Liver (tissue), 9 donors: Measurements from ENCODE around the gene NFAT5. TPM values are rescaled to one million over a fixed set of nuclear protein-coding genes. Genes with fewer than 3 reads are reported as not detected.

Experiments
- DNase-seq: peaks from one replicate; pipeline ENCODE4 v3.0.0-alpha.2; 2017; ENCODE audit warnings: low spot score
- H3K27ac ChIP-seq, 2 donors: one replicate each; pipeline ENCODE4 v1.7.0; 2013; ENCODE audit warnings: inconsistent platforms in 2 of 2, low read length in 2 of 2, control low read depth in 1 of 2, low read depth in 1 of 2, mild to moderate bottlenecking in 1 of 2
- H3K27me3 ChIP-seq, 4 donors: one replicate each; pipeline versions ENCODE4 v1.6.1 to v1.7.0; 2013; ENCODE audit warnings: low read length in 3 of 4, inconsistent platforms in 1 of 4, mild to moderate bottlenecking in 1 of 4, moderate library complexity in 1 of 4; ENCODE audit not compliant: control insufficient read depth in 4 of 4, insufficient read depth in 4 of 4
- H3K36me3 ChIP-seq, 4 donors: one replicate each; pipeline versions ENCODE4 v1.6.1 to v1.7.0; 2013; ENCODE audit warnings: low read length in 3 of 4, mild to moderate bottlenecking in 3 of 4, low read depth in 1 of 4, moderate library complexity in 1 of 4; ENCODE audit not compliant: control insufficient read depth in 4 of 4, insufficient read depth in 3 of 4
- H3K4me1 ChIP-seq, 4 donors: one replicate each; pipeline versions ENCODE4 v1.6.1 to v1.7.0; 2013; ENCODE audit warnings: low read length in 3 of 4, mild to moderate bottlenecking in 3 of 4, moderate library complexity in 1 of 4; ENCODE audit not compliant: control insufficient read depth in 4 of 4, insufficient read depth in 4 of 4
- H3K4me3 ChIP-seq, 3 donors: one replicate each; pipeline versions ENCODE4 v1.6.1 to v1.7.0; 2013; ENCODE audit warnings: low read length in 3 of 3, control low read depth in 1 of 3, low read depth in 1 of 3, mild to moderate bottlenecking in 1 of 3
- H3K9ac ChIP-seq, 2 donors: one replicate each; pipeline ENCODE4 v1.7.0; 2013; ENCODE audit warnings: low read length in 2 of 2, mild to moderate bottlenecking in 2 of 2, moderate library complexity in 2 of 2, control low read depth in 1 of 2, low read depth in 1 of 2
- H3K9me3 ChIP-seq, 4 donors: one replicate each; pipeline versions ENCODE4 v1.6.1 to v1.7.0; 2013; ENCODE audit warnings: low read length in 3 of 4; ENCODE audit not compliant: control insufficient read depth in 4 of 4
- EGR1 ChIP-seq, 2 donors: IDR thresholded peaks; 2 replicates each; pipeline ENCODE4 v1.6.1; 2016 to 2018; ENCODE audit warnings: antibody characterized with exemption in 2 of 2, low read depth in 2 of 2
- FOXA1 ChIP-seq: IDR thresholded peaks from 2 replicates; pipeline ENCODE4 v1.6.1; 2016; ENCODE audit warnings: antibody characterized with exemption
- FOXA2 ChIP-seq: IDR thresholded peaks from 2 replicates; pipeline ENCODE4 v1.6.1; 2016; ENCODE audit warnings: antibody characterized with exemption
- GABPA ChIP-seq, 2 donors: IDR thresholded peaks in 1 of 2; conservative IDR thresholded peaks in 1 of 2; 2 replicates each; pipeline ENCODE4 v1.6.1; 2016; ENCODE audit warnings: antibody characterized with exemption in 2 of 2, mild to moderate bottlenecking in 1 of 2, moderate library complexity in 1 of 2
- HNF4A ChIP-seq, 2 donors: conservative IDR thresholded peaks; 2 replicates each; pipeline ENCODE4 v1.6.1; 2016; ENCODE audit warnings: antibody characterized with exemption in 2 of 2, mild to moderate bottlenecking in 2 of 2
- HNF4G ChIP-seq: IDR thresholded peaks from 2 replicates; pipeline ENCODE4 v1.6.1; 2016; ENCODE audit warnings: antibody characterized with exemption
- JUND ChIP-seq, 2 donors: IDR thresholded peaks; 2 replicates each; pipeline ENCODE4 v1.6.1; 2016; ENCODE audit warnings: antibody characterized with exemption in 2 of 2
- MAX ChIP-seq: IDR thresholded peaks from 2 replicates; pipeline ENCODE4 v1.6.1; 2016; ENCODE audit warnings: antibody characterized with exemption
- NR2F2 ChIP-seq: IDR thresholded peaks from 2 replicates; pipeline ENCODE4 v1.6.1; 2016; ENCODE audit warnings: antibody characterized with exemption
- RAD21 ChIP-seq, 2 donors: IDR thresholded peaks; 2 replicates each; pipeline ENCODE4 v1.6.1; 2016; ENCODE audit warnings: antibody characterized with exemption in 2 of 2, mild to moderate bottlenecking in 2 of 2
- REST ChIP-seq: IDR thresholded peaks from 2 replicates; pipeline ENCODE4 v1.6.1; 2016; ENCODE audit warnings: antibody characterized with exemption, mild to moderate bottlenecking
- SP1 ChIP-seq: IDR thresholded peaks from 2 replicates; pipeline ENCODE4 v1.6.1; 2018; ENCODE audit warnings: antibody characterized with exemption, mild to moderate bottlenecking
- TAF1 ChIP-seq: conservative IDR thresholded peaks from 2 replicates; pipeline ENCODE4 v1.6.1; 2016; ENCODE audit warnings: antibody characterized with exemption, mild to moderate bottlenecking
- YY1 ChIP-seq: IDR thresholded peaks from 2 replicates; pipeline ENCODE4 v1.6.1; 2016; ENCODE audit warnings: antibody characterized with exemption, mild to moderate bottlenecking
- ZBTB33 ChIP-seq: IDR thresholded peaks from 2 replicates; pipeline ENCODE4 v1.6.1; 2016; ENCODE audit warnings: antibody characterized with exemption
- WGBS: extraction: QIAGEN DNeasy Blood & Tissue Kit; methylation state at CpG from one replicate; pipeline ENCODE4 v1.1.7; 2013; 5-methylcytosine and 5-hydroxymethylcytosine counted together
- polyA plus RNA-seq, 2 donors: library from polyadenylated mRNA; stranded (reverse) in 1 of 2; unstranded in 1 of 2; fragments of 200-250 nt in 1 of 2; fragments of >200 nt in 1 of 2; fragmentation: Nextera tagmentation in 1 of 2; extraction: Ambion mirVana in 1 of 2; gene quantifications; one replicate each; pipeline versions ENCODE4 v1.2.1 to v1.2.3, GENCODE V29; 2013 to 2015
- total RNA-seq, 2 donors: library from RNA; depleted of rRNA; stranded (reverse); fragments of >200 nt; gene quantifications; one replicate each; pipeline ENCODE4 v1.2.3, GENCODE V29; 2014
- TF ChIP-seq, protein P1 (sequence below): IDR thresholded peaks from 2 replicates; pipeline ENCODE4 v1.6.1; 2016; ENCODE audit warnings: antibody characterized with exemption
- donor health status: healthy.
- donor health status: healthy.
- donor health status: healthy.
- donor health status: healthy.
- donor health status: healthy.

NFAT5 gene
- total and polyA plus RNA-seq, 4 donors: 1.5 to 21.0 (median 11.2) TPM

DNA sequence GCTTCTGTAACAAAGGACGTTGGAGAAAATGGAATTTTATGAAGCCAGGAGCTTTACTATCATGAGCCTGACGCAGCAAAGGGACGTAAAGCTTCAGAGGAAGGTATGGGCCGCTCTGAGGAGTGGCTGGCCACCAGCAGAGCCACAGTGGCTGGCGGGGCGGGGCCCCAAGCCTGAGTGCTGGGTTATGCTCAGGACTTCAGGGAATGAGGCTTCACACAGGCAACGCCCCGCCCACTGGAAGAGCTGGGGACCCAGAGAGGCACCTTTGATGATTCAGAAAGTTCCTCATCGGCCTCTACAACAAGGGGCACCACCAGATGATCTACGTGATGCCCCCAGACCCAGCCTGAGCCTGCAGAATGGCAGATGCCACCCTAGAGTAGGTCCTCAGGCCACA is 180.2 kb downstream of the NFAT5 start:
- no peaks in the 10 kb centered on the region for H3K27me3 ChIP-seq
- no peak overlapping the region for H3K27ac ChIP-seq
- TF ChIP-seq TAF1: no peak
- TF ChIP-seq FOXA2: no peak
- no peak for TF ChIP-seq GABPA (IDR thresholded peaks at IDR 0.05 in 1 of 2, conservative IDR thresholded peaks at IDR 0.05 in 1 of 2)
- no peak for TF ChIP-seq RAD21 (IDR thresholded peaks at IDR 0.05)
- TF ChIP-seq REST: no peak
- TF ChIP-seq HNF4G: no peak
- no peak for TF ChIP-seq ZBTB33
- no peak overlapping the region for H3K4me3 ChIP-seq
- no peak overlapping the region for H3K9ac ChIP-seq
- no peaks in the 10 kb centered on the region for H3K9me3 ChIP-seq
- 87% methylated on average over 10 of the region's 10 CpGs for WGBS
- peaks cover 18 to 81% (median 59%) of the 10 kb centered on the region in 4 donors for H3K36me3 ChIP-seq
- H3K4me1 ChIP-seq: peaks cover 0 to 6% (median under 1%) of the 10 kb centered on the region in 4 donors
- no peak for DNase-seq

DNA sequence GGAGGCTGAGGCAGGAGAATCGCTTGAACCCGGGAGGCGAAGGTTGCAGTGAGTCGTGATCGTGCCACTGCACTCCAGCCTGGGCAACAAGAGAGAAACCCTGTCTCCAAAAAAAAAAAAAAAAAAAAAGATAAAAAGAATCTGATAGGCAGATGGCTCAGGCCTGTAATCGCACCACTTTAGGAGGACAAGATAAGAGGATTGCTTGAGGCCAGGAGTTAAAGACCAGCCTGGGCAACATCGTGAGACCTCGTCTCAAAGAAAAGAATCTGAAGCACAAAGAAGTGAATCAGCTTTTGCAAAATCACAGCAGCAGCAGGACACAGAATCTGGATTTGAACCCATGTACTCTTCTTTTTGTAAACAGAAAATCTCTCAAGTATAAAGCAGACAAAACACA is 181.3 kb downstream of the NFAT5 start:
- 95% methylated on average over 8 of the region's 8 CpGs for WGBS
- no peak for DNase-seq
- no peak overlapping the region for H3K9ac ChIP-seq

More for the DNA sequence above, 181.3 kb downstream of the NFAT5 start:
- H3K9me3 ChIP-seq: no peaks in the 10 kb centered on the region
- peaks cover 18 to 70% (median 54%) of the 10 kb centered on the region in 4 donors for H3K36me3 ChIP-seq
- H3K4me3 ChIP-seq: no peak overlapping the region
- no peaks in the 10 kb centered on the region for H3K27me3 ChIP-seq
- TF ChIP-seq JUND (IDR thresholded peaks at IDR 0.05) (no peak), REST (no peak), SP1 (no peak), HNF4A (conservative IDR thresholded peaks at IDR 0.05) (no peak), NR2F2 (no peak), EGR1 (IDR thresholded peaks at IDR 0.05; ENCODE audit: low read depth in 2 of 2) (no peak), TAF1 (no peak), GABPA (IDR thresholded peaks at IDR 0.05 in 1 of 2, conservative IDR thresholded peaks at IDR 0.05 in 1 of 2) (no peak), MAX (no peak), FOXA1 (no peak), YY1 (no peak), RAD21 (IDR thresholded peaks at IDR 0.05) (no peak), ZBTB33 (no peak)
- TF ChIP-seq, protein P1, sequence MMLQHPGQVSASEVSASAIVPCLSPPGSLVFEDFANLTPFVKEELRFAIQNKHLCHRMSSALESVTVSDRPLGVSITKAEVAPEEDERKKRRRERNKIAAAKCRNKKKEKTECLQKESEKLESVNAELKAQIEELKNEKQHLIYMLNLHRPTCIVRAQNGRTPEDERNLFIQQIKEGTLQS: no peak
- H3K4me1 ChIP-seq: no peaks in the 10 kb centered on the region
- no peak overlapping the region for H3K27ac ChIP-seq
